HG03342 (cell line): ENCODE data around the gene KCNMA1.
"Not testable (repeated sequence)": the region's sequence is repeated elsewhere in the genome, so short reads cannot be mapped to it uniquely, and the experiment has no call there.

Experiments used
- ATAC-seq: cut with Tn5 transposase; IDR thresholded peaks from one replicate; pipeline ENCODE4 v1.9.1; 2021; ENCODE audit warnings: mild to moderate bottlenecking, moderate library complexity; ENCODE audit not compliant: unreplicated experiment

Gene KCNMA1

DNA sequence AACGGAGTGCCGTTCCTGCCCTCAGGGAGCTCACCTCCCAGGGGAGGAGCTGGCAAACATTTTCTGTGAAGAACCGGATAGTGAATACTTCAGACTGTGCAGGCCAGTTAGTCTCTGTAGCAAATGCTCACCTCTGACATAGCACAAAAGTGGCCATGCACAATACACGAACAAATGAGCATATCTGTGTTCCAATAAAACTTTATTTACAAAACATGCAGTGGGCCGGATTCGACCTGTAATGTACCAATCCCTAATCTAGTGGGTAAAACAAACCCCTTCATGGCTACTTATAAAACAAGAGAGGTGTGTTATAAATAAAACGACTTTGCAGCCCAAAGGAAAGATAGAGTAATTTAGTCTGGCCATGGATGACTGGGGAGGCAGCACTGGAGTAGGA lies 48.7 kb downstream of the KCNMA1 start:
- ATAC-seq = no peak

DNA sequence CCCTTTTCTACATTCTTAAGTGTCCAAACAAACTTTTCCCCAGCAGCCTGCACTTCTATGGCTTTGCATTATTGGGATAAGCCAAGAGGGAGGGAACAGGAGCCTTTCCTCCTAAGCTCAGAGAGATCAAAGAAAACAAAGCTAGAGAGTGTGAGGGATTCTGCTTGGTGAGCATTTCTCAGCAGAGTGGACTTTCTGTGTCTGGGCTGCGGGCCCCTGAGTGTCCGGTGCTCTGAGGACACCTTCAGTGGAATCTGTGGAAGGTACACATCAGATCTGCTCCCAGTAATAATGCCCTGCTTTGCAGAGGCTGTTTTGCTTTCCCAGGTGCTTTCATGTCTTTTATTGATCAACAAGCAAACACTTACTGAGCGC lies 50.2 kb downstream of the KCNMA1 start:
- ATAC-seq = no peak

DNA sequence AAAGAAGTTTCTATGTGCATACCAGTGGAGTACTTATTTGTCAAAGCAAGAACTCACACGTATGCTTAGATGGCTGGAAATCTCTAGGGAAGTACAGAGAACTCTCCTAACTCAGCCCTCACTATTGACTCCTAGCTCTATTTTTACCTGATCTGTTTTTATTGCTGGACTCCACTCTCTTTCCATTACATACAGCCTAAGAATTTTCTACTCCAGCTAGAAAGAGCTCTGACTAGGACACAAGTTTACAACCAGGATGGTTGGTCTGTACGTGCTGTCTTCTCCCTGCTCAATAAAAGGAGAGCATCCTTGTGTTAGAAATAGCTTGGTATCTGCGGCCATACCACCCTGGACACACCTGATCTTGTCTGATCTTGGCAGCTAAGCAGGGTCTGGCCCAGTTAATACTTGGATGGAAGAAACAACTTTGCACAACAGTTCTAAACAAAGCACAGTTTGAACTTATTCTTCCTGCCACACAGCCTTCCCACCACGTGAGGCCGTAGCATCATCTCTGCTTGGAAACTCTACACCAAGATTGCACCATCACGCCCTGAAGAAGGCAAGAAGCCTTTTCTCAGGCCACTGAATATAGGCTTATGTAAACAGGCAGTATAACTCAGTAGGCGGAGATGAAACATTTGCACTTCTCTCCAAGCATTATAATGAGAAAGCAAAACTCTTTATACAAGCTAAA lies 50.7 kb downstream of the KCNMA1 start:
- ATAC-seq = no peak

DNA sequence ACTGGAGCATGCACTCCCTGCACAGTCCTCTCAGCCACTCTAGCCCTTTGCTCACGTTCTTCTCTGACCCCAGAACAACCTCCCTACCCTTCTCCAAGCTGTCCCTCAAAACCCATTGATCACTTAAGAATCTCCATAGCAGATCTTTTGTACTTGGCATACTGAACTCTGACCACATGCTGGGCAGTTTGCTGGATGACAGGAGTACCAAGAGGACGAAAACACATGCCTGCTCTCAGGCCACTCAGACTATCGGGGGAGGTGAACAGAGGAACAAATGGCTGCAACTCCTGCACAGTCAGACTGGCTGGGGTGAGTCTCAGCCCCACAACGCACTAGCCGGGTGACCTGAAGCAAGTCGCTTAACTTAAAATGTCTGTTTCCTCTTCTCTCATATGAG lies 52.7 kb downstream of the KCNMA1 start:
- ATAC-seq = no peak

DNA sequence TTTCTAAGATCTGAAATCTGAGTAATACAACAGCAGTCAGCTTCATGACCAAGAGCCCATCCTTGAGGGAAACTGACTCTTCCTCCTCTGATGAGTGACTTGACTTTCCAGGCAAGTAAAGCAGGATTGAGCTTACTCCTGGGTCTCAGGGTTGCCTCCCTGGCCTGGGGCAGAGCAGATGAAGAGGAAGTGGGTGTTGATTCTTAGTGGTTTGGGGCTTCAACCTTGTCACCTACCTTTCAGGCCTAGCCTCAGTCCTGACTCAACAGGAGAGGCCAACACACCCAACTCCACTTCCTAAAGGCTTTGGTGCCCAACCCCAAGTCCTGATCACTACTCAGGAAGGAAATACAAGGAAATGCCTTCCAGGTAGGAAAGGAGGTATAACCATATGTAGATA lies 54.1 kb downstream of the KCNMA1 start:
- no peak for ATAC-seq

DNA sequence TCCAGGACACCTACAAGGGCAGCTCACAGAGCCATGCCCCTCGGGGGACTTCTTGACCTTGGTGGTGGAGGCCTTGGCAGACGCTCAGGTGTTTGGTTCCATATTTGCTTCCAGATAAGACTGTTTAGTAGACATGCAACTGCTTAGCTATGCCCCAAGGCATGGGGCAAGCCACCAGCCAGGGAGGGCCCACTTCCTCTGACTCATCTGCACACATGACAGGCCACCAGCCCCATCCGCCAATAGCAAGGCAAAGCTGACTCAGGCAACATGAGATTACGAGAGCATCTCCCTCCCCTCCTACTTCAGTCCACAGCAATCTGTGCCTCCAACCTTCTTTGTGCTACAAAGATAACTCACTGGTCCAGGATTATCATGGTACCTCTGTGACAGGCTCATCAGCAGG lies 54.9 kb downstream of the KCNMA1 start:
- no peak for ATAC-seq

DNA sequence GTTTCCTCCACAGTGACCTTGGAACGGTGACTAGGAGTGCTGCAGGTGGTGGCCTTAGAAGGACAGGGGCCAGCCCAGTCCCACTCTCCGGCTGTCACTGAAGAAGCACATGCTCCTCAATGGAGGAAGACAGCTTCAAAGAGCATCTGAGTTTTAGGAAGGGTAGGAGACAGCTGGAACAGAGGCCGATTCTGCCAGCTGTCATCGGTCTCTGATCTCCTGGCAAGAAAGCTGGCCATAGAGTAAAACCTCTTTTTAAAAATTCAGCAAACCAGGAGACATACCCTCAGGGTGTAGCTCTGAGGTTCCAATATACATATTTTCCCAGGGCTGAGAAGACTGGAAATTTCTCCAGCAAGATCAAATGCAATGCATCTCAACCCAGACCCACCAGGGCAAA lies 55.9 kb downstream of the KCNMA1 start:
- ATAC-seq = no peak

DNA sequence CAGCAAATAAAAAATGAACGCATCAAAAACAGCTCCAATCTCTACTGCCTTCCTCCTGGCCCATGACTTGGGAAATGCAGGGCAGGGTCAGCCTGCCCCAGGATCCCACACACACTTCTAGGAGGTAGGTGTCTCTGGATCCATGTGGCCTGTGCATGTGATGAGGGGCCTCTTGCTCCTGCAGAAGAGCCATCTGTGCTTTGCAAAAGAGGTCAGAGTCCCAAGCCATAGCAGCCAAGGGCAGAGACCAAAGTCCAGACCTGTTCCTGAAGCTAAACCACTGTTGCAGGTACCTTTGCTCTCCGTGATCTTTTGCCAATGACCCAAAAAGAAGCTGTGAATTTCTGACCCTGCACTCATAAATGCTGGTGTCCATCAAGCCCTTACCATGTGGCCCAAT lies 57.1 kb downstream of the KCNMA1 start:
- ATAC-seq = no peak

DNA sequence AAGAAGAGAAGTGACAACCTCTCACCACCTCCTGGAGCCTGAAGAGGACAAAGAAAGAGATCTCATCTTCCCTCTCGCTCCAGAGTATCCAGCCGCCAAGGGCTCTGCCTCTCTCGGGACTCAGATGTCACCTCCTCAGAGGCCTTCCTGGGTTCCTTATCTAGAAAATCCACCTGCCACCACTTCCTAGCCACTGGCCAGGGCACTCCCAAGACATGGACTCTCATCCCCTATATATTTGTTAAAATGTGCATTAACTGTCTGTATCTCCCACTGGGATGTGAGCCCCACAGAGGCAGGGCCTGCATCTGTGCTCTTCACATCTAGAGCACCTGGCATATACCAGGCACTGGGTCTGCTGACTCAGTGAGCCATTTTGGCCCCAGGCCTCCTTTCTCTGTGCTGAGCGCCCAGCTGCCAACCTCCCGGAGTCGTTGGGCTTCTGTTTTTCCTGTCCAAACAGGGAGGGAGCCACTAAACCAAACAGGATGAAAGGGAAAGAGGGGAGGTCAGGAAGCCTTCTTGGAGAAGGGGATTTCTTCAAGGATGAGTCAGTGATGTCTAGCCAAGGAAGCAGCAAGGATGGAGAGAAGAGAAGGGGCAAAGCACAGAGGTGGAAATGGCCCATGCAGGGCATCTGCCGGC lies 58.9 kb downstream of the KCNMA1 start:
- ATAC-seq = no peak

DNA sequence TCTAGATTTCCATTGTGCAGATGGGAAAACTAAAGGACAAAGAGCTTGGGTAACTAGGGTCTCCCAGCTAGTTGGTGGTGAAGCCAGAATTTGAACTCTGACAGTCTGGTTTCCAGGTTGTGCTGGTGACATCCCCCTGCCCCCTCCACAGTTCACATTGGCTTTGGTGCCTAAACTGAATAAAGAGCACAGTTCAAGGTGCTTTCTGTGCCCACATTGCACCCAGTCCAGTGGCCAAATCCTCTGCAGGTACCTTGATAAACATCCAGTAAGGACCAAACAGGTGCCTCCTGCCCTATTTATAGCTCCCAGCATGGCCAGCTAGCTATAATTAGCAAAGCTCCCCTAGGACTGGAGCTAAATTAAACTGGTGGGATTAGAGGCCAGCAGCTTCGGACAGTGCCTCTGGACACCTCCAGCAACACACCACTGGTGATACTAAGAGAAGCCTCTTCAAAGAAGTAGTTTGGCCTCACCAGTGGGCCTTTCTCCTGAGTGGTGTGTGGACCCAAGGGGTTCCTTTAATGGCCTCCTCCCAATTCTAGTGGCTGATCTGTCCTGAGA lies 59.9 kb downstream of the KCNMA1 start:
- no peak for ATAC-seq

DNA sequence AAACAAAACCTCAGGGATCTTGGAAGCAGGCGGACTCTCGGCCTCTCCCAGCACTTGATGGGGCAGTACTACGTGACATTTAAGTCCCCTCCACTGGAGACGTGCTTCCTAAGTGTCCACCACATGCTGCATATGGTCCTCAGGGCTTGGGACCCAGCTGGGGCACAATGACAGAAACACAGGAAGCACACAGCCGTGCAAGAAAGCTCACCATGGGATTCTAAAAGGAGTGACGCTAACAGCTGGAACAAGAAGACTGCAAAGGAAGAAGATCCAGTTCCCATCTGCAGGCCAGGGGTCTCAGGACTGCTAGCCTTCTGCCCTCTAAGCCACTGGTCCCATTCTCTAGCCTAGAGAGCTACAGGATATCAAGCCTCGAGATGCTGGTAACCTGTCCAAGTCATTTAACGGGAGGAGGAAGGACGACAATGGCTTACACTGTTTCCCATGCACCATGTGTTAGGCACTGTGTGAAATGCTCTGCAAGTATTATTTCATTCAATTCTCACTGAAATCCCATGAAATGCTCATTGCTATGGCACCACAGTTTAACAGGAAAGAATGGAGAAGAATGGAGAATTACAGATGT lies 61.1 kb downstream of the KCNMA1 start:
- no peak for ATAC-seq

DNA sequence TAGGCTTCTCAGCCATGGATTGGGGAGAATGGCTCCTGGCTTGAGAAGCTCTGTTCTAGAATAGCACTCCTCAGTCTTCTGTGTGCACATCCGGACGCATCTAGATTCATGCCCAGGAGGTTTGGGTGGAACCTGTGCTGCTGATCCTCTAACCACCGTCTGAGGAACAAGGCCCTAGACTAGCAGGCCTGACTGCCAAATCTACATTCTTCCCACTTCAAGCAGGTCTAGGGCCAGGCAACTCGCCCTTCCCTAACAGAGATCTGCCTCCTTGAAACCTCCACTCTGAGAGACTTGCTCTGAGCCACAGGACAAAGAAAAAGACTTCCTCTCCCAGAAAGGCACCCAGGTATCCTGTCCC lies 61.6 kb downstream of the KCNMA1 start:
- ATAC-seq = no peak

DNA sequence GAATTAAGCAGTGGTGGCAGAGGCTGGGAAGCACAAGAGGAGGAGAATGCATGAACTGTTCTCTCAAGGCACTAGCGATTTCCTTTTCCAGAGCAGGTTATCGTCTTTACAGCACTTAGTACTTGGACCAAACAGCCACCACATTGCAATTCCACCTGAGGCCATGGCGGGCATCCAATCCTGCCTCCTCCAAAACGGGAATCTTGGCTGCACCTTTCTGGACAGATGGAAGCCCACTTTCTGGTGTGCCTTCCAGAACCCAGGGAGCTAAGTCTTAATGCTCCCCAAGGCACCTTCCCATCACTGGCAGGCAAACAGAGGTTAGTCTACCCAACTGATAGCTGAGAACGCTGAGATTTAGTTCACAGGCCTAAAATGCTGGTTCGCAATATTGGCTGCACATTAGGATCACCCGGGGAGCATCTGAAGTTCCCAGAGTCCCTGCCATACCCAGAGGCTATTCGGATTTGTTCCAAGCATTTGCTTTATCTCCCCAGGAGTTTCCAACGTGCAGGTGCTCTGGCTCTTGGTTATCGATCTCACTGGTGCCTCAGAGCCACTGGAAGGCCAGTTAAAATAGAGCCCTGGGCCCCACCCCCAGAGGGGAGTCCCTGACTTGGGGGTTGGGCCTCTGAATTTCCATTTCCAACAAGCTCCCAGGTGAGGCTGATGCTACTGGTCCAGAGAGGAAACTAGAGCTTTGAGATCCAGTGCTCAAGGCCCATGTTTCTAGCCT lies 62.2 kb downstream of the KCNMA1 start:
- no peak for ATAC-seq

DNA sequence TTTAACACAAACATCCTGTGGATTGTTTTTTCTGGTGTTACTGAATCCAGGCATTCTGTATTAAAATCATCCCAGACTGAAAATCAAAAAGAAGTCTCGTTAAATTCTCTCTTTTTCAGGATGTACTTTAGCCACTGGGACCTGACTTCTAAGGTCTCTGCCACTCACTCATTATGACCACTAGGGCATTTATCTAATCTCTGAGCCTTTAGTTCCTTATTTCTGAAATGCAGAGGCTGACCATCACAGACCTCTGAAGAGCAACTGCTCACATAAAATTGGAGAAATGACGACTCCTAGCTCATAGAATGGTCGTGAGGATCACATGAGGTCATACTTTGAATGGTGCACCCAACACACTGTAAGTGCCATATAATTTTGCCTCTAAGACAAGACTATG lies 63.2 kb downstream of the KCNMA1 start:
- ATAC-seq = no peak

DNA sequence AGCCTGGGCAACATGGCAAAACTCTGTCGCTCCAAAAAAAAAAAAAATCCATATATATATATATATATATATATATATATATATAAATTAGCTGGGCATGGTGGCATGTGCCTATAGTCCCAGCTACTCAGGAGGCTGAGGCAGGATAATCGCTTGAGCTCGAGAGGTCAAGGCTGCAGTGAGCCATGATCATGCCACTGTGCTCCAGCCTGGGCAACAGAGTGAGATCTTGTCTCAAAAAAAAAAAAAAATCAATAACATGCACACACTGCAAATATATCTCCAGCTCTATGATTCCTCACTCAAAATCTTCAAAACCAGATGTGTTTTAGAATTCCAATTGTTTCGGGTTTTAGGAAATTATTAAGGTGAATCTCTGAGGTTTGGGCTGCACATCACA lies 65.1 kb downstream of the KCNMA1 start:
- ATAC-seq = not testable (repeated sequence)

DNA sequence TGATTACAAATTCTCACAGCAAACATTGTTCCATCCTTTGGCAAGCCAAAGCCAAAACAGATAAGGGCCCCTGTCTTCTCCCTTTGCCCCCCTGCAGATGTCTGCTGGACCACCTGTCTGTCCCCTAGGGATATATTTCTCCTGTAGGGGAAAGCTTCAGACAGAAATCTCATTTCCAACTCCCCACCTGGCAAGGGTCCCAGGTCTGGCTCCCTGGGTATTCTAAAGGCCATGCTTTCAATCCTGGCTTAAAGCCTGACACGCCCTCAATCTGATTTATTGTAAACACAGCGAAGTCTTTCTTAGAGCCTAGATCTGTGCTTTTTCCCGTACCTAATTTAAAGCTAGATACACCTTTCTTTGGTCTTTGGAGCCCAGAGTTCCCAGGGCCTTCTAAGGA lies 66.1 kb downstream of the KCNMA1 start:
- no peak for ATAC-seq

DNA sequence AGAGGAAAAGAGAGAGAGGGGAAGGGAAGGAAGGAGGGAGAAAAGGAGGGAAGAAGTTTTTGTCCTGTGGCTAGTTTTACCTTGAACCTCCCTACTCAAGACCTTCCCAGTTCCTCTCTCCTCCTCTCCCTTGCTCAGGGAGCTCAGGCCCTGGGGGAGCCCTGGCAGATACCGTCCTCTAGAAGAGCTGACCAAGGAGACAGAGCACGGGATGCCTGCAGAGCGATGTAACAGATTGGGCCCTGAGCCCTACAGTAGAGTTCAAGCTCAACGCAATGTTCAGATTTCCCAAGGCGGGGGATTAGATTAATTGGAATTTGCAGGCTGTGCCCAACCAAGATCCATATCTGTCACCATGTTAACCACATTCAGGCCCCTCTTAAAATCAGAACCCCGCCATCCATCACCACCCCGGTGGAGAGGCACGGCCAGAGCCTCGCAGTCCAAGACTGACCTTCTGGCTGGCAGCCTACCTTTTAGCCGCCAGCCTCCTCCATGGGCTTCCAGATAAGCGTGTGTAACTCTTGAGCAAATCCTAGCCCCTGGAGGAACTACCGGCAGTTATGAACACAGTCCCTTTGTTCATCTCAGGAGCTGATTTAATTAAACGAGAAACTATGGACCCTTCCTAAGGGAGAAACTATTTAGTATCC lies 70.6 kb downstream of the KCNMA1 start:
- no peak for ATAC-seq

DNA sequence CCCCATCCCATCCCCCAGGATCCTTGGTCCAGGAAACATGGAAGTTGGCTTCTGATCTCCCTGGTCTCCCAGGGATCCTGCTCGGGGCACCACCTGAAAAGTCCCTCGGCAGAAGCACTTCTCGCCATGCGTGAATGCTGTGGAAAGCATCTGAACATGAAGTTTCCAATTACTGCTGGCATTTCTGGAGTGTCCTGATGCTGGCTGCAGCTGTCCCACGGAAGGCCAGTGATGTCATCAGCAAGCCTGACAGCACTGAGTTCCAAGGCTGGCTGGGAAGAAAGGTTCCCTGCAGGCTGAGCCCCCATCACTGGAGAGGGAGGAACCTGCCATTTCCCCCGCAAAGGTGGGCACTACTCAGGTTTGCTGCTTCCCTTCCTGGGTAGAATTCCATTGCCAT lies 71.4 kb downstream of the KCNMA1 start:
- no peak for ATAC-seq

DNA sequence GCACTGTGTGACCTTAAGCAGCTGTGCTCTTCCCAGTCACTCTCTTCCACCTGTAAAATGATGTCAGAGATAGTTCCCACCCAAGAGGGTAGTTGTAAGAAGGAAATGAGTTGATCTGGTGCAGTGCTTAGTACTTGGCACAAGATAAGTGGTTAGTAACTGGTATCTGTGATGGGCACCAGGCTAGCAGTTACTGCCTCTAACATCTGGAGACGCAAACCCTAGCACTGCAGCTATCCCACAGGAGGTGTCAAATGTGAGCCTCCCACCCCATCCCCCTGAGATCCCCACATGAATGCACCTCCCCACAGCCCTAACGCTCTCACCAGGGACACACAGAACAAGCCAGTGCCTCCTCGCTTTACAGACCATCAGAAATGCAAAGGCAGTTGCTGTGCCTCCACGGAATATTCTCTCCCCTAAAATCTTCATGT lies 72.0 kb downstream of the KCNMA1 start:
- ATAC-seq = no peak

DNA sequence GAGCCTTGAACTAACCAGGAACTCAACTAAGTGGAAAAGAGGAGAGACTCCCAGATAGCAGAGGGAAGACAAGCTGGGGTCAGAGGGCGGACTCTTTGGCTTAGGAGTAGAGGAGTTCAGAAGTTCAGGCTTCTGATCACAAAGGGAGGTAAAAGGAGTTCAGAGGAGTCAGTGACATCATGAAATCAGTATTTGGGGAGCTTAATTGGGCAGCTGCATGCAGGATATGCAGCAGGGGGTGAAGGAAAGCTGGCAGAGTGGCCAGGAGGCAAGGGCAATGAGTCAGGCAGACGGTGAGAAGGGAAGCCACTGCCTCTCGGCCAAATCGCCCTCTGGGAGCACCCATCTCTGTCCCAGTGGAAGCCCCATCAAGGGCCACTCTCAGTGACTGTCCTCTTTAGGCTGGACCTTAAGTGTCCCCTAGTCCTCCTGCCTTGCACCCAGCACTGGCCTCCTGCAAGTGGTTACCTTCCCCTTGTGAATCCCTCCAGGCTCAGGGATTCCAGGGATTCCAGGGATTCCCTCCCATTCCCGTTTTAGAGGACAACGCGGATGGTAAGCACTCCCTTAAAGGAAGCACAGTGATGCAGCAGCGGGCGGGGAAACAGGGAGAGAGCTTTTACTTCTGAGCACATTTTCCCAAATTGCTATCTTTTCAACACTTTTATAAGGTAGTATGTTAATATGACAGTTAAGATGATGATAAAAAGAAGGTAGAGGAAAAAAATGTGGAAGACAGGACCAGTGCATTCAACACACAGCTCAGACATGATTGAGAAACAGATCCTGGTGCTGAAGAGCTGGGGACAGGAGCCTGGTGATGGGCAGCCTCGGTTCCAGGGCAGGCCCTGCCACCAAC lies 72.6 kb downstream of the KCNMA1 start:
- ATAC-seq = no peak
